Left ventricle myocardium inferior (tissue), 1 donor: Measurements from ENCODE around the gene ASTN2. TPM values are rescaled to one million over a fixed set of nuclear protein-coding genes. Genes with fewer than 3 reads are reported as not detected.

Source experiments
- DNase-seq: peaks from one replicate; pipeline ENCODE4 v3.0.0-alpha.2; 2020
- H3K27ac ChIP-seq: fragments of 200-600 bp; replicated peaks from 2 replicates; pipeline ENCODE4 v1.8.0; 2021
- H3K27me3 ChIP-seq: fragments of 200-600 bp; 2 replicates; pipeline ENCODE4 v1.8.0; 2021; ENCODE audit warnings: low read depth
- H3K36me3 ChIP-seq: fragments of 200-600 bp; 2 replicates; pipeline ENCODE4 v1.8.0; 2021
- H3K4me1 ChIP-seq: fragments of 200-600 bp; 2 replicates; pipeline ENCODE4 v1.8.0; 2021
- H3K4me3 ChIP-seq: fragments of 200-600 bp; 2 replicates; pipeline ENCODE4 v1.8.0; 2021; ENCODE audit warnings: mild to moderate bottlenecking, moderate library complexity
- H3K9me3 ChIP-seq: fragments of 200-600 bp; replicated peaks from 2 replicates; pipeline ENCODE4 v1.8.0; 2021
- intact Hi-C: fragments of 100-400 bp; cut with micrococcal nuclease; formaldehyde crosslinking; loops from one replicate; pipeline ENCODE4 v1.11.0; 2022
- total RNA-seq: library from RNA; stranded (reverse); fragmentation: NEBNext Ultra II Directional; extraction: Animal tissue kit (Norgen Biotek cat#: 25700); gene quantifications from one replicate; pipeline ENCODE4 v1.2.1, GENCODE V29; 2021
- TF ChIP-seq, protein P1 (sequence below): fragments of 200-600 bp; IDR thresholded peaks from 2 replicates; pipeline ENCODE4 v1.8.0; 2021; ENCODE audit warnings: antibody characterized with exemption, mild to moderate bottlenecking, borderline replicate concordance
- donor health status: DM: no; HTN: yes; CAD: no; lungs with severe emphysema.

The ASTN2 gene
- total RNA-seq, 1 donor from 2014 or later = 6.1 TPM

- Histone ChIP-seq H3K9me3 (no peaks in the 10 kb centered on the region), H3K4me1 (no peaks in the 10 kb centered on the region), H3K36me3 (no peaks in the 10 kb centered on the region), H3K27ac (no peak overlapping the region), H3K4me3 (no peak overlapping the region), H3K27me3 (peaks cover 6% of the 10 kb centered on the region)
- no peak for DNase-seq
- intact Hi-C loops = no loop called here
- TF ChIP-seq, protein P1, sequence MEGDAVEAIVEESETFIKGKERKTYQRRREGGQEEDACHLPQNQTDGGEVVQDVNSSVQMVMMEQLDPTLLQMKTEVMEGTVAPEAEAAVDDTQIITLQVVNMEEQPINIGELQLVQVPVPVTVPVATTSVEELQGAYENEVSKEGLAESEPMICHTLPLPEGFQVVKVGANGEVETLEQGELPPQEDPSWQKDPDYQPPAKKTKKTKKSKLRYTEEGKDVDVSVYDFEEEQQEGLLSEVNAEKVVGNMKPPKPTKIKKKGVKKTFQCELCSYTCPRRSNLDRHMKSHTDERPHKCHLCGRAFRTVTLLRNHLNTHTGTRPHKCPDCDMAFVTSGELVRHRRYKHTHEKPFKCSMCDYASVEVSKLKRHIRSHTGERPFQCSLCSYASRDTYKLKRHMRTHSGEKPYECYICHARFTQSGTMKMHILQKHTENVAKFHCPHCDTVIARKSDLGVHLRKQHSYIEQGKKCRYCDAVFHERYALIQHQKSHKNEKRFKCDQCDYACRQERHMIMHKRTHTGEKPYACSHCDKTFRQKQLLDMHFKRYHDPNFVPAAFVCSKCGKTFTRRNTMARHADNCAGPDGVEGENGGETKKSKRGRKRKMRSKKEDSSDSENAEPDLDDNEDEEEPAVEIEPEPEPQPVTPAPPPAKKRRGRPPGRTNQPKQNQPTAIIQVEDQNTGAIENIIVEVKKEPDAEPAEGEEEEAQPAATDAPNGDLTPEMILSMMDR = no peak
These were observed 291.1 kb downstream of the ASTN2 start for GRCh38 chr9:117123729-117124128.

DNA sequence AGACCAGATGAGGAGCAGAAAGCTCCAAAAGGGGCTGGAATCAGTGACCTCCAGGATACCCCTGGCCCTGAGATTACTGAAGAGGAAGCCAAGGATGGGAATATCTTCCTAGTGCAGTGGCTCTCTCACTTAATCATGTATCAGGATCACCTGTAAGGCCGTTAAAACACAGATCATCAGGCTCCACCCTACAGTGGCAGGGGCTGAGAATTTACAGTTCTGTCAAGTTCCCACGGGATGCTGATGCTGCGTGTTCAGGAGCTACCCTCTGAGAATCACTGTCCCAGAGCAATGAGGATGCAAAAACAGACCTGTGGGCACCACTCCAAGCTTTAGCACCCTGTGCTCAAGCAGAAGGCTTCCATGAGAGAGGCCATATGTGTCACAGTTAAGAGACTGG, 291.9 kb downstream of the ASTN2 start:
- TF ChIP-seq, protein P1 = no peak
- DNase-seq = no peak
- intact Hi-C loops = no loop called here
- Histone ChIP-seq H3K27me3 (peaks cover 3% of the 10 kb centered on the region), H3K9me3 (no peaks in the 10 kb centered on the region), H3K27ac (no peak overlapping the region), H3K36me3 (no peaks in the 10 kb centered on the region), H3K4me3 (no peak overlapping the region), H3K4me1 (no peaks in the 10 kb centered on the region)

GRCh38 chr9:117122102-117122501, 292.8 kb downstream of the ASTN2 start:
- Histone ChIP-seq H3K27me3 (peaks cover 2% of the 10 kb centered on the region), H3K4me1 (no peaks in the 10 kb centered on the region), H3K27ac (no peak overlapping the region), H3K9me3 (no peaks in the 10 kb centered on the region), H3K36me3 (no peaks in the 10 kb centered on the region), H3K4me3 (no peak overlapping the region)
- no peak for DNase-seq
- intact Hi-C loops = no loop called here
- TF ChIP-seq, protein P1 = no peak

- no peaks in the 10 kb centered on the region for H3K36me3 ChIP-seq
- no peak overlapping the region for H3K27ac ChIP-seq
- TF ChIP-seq, protein P1 = no peak
- H3K4me3 ChIP-seq = no peak overlapping the region
- intact Hi-C loops = no loop called here
- no peaks in the 10 kb centered on the region for H3K9me3 ChIP-seq
- no peak for DNase-seq
- H3K27me3 ChIP-seq = no peaks in the 10 kb centered on the region
- H3K4me1 ChIP-seq = no peaks in the 10 kb centered on the region
These were observed 293.5 kb downstream of the ASTN2 start for GRCh38 chr9:117121316-117121715.

DNA sequence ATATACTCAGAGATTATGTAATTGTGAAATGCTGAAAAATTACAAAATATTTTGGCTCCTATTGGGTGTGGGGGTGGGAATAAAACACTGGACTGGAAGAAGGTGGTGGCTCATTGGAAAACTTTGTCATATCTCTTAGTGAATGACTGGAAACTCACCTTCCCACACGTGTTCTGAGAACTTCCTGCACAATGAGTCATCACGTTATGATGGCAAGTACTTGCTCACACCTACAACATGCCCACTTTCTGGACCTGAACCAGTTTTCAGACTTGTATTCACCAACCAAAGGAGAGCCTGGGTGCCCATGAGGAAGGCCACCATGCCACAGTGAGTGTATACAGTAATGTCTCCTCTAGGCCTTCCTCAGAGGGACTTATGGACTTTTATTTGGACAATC, 294.8 kb downstream of the ASTN2 start:
- DNase-seq = no peak
- no peak overlapping the region for H3K27ac ChIP-seq
- H3K4me1 ChIP-seq = no peaks in the 10 kb centered on the region
- TF ChIP-seq, protein P1 = no peak
- no peaks in the 10 kb centered on the region for H3K27me3 ChIP-seq
- no peaks in the 10 kb centered on the region for H3K9me3 ChIP-seq
- no peaks in the 10 kb centered on the region for H3K36me3 ChIP-seq
- H3K4me3 ChIP-seq = no peak overlapping the region
- intact Hi-C loops = no loop called here

DNA sequence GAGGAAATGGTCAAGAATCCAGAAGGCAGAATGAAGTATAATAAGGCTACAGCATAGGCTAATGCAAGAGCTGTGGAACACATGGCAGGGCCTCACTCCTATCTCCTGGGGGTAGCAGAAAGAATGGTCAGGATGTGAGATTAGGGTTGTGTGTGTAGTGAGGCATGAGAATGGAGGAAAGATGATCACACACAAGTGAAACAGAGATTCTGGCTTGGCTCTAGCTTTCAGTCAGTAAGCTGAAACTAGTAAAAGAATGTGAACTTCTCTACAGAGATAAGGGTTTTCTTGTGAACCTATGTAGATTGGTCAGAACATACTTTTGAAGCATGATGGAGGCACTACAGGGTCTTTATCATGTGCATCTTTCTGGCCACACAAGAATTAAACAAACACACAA, 298.8 kb downstream of the ASTN2 start:
- Histone ChIP-seq H3K4me1 (no peaks in the 10 kb centered on the region), H3K9me3 (peaks cover 3% of the 10 kb centered on the region), H3K27me3 (no peaks in the 10 kb centered on the region), H3K4me3 (no peak overlapping the region), H3K27ac (no peak overlapping the region), H3K36me3 (no peaks in the 10 kb centered on the region)
- intact Hi-C loops = no loop called here
- no peak for DNase-seq
- TF ChIP-seq, protein P1 = no peak
